ENCODE data around the gene BGLAP. TPM values are rescaled to one million over a fixed set of nuclear protein-coding genes. Genes with fewer than 3 reads are reported as not detected.

Gene BGLAP
- total and polyA plus RNA-seq, 2 of the 13 experiments (the other 11 are each of a cell fraction or from before 2014, with no cell fraction given), result 0.62 to 1.6 TPM

DNA sequence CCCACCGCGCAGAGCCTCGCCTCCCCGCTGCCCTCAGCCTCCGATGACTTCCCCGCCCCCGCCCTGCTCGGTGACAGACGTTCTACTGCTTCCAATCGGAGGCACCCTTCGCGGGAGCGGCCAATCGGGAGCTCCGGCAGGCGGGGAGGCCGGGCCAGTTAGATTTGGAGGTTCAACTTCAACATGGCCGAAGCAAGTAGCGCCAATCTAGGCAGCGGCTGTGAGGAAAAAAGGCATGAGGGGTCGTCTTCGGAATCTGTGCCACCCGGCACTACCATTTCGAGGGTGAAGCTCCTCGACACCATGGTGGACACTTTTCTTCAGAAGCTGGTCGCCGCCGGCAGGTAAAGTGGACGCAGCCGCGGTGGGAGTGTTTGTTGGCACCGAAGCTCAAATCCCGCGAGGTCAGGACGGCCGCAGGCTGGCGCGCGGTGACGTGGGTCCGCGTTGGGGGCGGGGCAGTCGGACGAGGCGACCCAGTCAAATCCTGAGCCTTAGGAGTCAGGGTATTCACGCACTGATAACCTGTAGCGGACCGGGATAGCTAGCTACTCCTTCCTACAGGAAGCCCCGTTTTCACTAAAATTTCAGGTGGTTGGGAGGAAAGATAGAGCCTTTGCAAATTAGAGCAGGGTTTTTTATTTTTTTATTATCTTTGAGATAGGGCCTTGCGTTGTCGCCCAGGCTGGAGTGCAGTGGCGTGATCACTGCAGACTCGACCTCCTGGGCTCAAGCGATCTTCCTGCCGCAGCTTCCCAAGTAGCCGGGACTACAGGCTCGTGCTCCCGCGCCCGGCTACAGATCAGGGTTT lies 28.9 kb upstream of the BGLAP start, which contains the start of gene PMF1 (continued):
- TF ChIP-seq, protein P1, sequence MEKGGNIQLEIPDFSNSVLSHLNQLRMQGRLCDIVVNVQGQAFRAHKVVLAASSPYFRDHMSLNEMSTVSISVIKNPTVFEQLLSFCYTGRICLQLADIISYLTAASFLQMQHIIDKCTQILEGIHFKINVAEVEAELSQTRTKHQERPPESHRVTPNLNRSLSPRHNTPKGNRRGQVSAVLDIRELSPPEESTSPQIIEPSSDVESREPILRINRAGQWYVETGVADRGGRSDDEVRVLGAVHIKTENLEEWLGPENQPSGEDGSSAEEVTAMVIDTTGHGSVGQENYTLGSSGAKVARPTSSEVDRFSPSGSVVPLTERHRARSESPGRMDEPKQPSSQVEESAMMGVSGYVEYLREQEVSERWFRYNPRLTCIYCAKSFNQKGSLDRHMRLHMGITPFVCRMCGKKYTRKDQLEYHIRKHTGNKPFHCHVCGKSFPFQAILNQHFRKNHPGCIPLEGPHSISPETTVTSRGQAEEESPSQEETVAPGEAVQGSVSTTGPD (CRISPR knock-in tag; IDR thresholded peaks at IDR 0.05), result no peak
- TF ChIP-seq ZNF878 (CRISPR knock-in tag; IDR thresholded peaks at IDR 0.05) (0 out of 2 replicates have a peak, but pooled peaks have one; percentile 73), MED1 (CRISPR knock-in tag; IDR thresholded peaks at IDR 0.05) (peak; percentile 70), ZSCAN25 (CRISPR knock-in tag; IDR thresholded peaks at IDR 0.05) (0 out of 2 replicates have a peak, but pooled peaks have one; percentile 18), AHR (CRISPR knock-in tag; IDR thresholded peaks at IDR 0.05) (peak; percentile 55), ZNF12 (CRISPR knock-in tag; IDR thresholded peaks at IDR 0.05) (0 out of 2 replicates have a peak, but pooled peaks have one; percentile 11), JARID2 (CRISPR knock-in tag; IDR thresholded peaks at IDR 0.05; ENCODE audit: insufficient replicate concordance) (peak; percentile 80), ZFP1 (CRISPR knock-in tag; IDR thresholded peaks at IDR 0.05) (no peak), ZNF451 (CRISPR knock-in tag; IDR thresholded peaks at IDR 0.05) (0 out of 2 replicates have a peak, but pooled peaks have one; percentile 27), AGO2 (optimal IDR thresholded peaks at IDR 0.05; ENCODE audit: low read depth, low read length) (peak; percentile 97), ZFY (CRISPR knock-in tag; IDR thresholded peaks at IDR 0.05) (peak; percentile 63), SP5 (CRISPR knock-in tag; IDR thresholded peaks at IDR 0.05; ENCODE audit: borderline replicate concordance, low read depth) (peak; percentile 87), ATF7 (IDR thresholded peaks at IDR 0.05) (no peak), ATF7 (CRISPR knock-in tag; IDR thresholded peaks at IDR 0.05) (peak; percentile 44; the same call in 1 of the 2 replicates)
- TF ChIP-seq, protein P2, sequence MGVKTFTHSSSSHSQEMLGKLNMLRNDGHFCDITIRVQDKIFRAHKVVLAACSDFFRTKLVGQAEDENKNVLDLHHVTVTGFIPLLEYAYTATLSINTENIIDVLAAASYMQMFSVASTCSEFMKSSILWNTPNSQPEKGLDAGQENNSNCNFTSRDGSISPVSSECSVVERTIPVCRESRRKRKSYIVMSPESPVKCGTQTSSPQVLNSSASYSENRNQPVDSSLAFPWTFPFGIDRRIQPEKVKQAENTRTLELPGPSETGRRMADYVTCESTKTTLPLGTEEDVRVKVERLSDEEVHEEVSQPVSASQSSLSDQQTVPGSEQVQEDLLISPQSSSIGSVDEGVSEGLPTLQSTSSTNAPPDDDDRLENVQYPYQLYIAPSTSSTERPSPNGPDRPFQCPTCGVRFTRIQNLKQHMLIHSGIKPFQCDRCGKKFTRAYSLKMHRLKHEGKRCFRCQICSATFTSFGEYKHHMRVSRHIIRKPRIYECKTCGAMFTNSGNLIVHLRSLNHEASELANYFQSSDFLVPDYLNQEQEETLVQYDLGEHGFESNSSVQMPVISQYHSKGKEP (CRISPR knock-in tag; IDR thresholded peaks at IDR 0.05), result no peak; the same call in 1 of the 2 replicates
- TF ChIP-seq, protein P3, sequence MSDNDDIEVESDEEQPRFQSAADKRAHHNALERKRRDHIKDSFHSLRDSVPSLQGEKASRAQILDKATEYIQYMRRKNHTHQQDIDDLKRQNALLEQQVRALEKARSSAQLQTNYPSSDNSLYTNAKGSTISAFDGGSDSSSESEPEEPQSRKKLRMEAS (IDR thresholded peaks at IDR 0.05), result peak; percentile 78
- TF ChIP-seq, protein P4, sequence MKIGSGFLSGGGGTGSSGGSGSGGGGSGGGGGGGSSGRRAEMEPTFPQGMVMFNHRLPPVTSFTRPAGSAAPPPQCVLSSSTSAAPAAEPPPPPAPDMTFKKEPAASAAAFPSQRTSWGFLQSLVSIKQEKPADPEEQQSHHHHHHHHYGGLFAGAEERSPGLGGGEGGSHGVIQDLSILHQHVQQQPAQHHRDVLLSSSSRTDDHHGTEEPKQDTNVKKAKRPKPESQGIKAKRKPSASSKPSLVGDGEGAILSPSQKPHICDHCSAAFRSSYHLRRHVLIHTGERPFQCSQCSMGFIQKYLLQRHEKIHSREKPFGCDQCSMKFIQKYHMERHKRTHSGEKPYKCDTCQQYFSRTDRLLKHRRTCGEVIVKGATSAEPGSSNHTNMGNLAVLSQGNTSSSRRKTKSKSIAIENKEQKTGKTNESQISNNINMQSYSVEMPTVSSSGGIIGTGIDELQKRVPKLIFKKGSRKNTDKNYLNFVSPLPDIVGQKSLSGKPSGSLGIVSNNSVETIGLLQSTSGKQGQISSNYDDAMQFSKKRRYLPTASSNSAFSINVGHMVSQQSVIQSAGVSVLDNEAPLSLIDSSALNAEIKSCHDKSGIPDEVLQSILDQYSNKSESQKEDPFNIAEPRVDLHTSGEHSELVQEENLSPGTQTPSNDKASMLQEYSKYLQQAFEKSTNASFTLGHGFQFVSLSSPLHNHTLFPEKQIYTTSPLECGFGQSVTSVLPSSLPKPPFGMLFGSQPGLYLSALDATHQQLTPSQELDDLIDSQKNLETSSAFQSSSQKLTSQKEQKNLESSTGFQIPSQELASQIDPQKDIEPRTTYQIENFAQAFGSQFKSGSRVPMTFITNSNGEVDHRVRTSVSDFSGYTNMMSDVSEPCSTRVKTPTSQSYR (CRISPR knock-in tag; IDR thresholded peaks at IDR 0.05; ENCODE audit: borderline replicate concordance), result peak; percentile 83
- TF ChIP-seq, protein P5, sequence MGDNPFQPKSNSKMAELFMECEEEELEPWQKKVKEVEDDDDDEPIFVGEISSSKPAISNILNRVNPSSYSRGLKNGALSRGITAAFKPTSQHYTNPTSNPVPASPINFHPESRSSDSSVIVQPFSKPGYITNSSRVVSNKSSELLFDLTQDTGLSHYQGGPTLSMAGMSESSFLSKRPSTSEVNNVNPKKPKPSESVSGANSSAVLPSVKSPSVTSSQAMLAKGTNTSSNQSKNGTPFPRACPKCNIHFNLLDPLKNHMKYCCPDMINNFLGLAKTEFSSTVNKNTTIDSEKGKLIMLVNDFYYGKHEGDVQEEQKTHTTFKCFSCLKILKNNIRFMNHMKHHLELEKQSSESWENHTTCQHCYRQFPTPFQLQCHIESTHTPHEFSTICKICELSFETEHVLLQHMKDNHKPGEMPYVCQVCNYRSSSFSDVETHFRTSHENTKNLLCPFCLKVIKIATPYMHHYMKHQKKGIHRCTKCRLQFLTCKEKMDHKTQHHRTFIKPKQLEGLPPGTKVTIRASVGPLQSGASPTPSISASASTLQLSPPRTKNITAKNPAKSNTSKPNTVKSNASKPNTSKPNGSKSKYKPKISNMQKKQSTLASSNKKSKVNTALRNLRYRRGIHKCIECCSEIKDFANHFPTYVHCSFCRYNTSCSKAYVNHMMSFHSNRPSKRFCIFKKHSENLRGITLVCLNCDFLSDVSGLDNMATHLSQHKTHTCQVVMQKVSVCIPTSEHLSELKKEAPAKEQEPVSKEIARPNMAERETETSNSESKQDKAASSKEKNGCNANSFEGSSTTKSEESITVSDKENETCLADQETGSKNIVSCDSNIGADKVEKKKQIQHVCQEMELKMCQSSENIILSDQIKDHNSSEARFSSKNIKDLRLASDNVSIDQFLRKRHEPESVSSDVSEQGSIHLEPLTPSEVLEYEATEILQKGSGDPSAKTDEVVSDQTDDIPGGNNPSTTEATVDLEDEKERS (CRISPR knock-in tag; IDR thresholded peaks at IDR 0.05), result no peak
- TF ChIP-seq, protein P6, sequence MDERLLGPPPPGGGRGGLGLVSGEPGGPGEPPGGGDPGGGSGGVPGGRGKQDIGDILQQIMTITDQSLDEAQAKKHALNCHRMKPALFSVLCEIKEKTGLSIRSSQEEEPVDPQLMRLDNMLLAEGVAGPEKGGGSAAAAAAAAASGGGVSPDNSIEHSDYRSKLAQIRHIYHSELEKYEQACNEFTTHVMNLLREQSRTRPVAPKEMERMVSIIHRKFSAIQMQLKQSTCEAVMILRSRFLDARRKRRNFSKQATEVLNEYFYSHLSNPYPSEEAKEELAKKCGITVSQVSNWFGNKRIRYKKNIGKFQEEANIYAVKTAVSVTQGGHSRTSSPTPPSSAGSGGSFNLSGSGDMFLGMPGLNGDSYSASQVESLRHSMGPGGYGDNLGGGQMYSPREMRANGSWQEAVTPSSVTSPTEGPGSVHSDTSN (CRISPR knock-in tag; IDR thresholded peaks at IDR 0.05), result peak; percentile 89

Data from HepG2 (cell line).